Measurements from ENCODE around the gene MAGI2. TPM values are rescaled to one million over a fixed set of nuclear protein-coding genes. Genes with fewer than 3 reads are reported as not detected.

Gene MAGI2
- total RNA-seq, 1 donor from 2014 or later, result 6.9 TPM

DNA sequence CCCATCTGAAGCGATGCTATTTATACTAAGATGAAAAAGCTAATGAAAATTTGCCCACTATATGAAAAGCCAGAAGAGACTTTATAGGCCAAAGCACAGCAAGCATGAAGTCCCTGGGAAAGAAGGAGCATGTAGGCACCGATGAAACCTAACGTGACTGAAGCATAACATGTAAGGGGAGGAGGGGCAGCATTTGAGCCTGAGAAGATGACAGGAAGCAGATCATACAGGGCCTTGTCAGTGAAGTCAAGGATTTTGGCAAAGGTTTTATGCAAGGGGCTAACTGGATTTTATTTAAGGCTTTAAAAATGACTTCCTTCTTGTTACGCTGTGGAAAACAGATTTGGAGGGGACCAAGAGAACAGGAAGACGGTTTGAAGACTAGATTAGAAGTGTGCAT, 910.9 kb downstream of the MAGI2 start:
- H3K27me3 ChIP-seq, result no peaks in the 10 kb centered on the region
- no peaks in the 10 kb centered on the region for H3K4me1 ChIP-seq
- no peaks in the 10 kb centered on the region for H3K9me3 ChIP-seq
- no peaks in the 10 kb centered on the region for H3K36me3 ChIP-seq
- H3K27ac ChIP-seq, result no peak overlapping the region
- TF ChIP-seq POLR2AphosphoS5 (IDR thresholded peaks at IDR 0.05; ENCODE audit: insufficient read depth in 1 of 2, low read depth in 1 of 2), result no peak
- TF ChIP-seq, protein P1, sequence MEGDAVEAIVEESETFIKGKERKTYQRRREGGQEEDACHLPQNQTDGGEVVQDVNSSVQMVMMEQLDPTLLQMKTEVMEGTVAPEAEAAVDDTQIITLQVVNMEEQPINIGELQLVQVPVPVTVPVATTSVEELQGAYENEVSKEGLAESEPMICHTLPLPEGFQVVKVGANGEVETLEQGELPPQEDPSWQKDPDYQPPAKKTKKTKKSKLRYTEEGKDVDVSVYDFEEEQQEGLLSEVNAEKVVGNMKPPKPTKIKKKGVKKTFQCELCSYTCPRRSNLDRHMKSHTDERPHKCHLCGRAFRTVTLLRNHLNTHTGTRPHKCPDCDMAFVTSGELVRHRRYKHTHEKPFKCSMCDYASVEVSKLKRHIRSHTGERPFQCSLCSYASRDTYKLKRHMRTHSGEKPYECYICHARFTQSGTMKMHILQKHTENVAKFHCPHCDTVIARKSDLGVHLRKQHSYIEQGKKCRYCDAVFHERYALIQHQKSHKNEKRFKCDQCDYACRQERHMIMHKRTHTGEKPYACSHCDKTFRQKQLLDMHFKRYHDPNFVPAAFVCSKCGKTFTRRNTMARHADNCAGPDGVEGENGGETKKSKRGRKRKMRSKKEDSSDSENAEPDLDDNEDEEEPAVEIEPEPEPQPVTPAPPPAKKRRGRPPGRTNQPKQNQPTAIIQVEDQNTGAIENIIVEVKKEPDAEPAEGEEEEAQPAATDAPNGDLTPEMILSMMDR (IDR thresholded peaks at IDR 0.05), result no peak
- intact Hi-C loops (cut with DNase I), result no loop called here
- H3K4me3 ChIP-seq, result no peak overlapping the region
- DNase-seq (ENCODE audit: extremely low spot score in 2 of 2), result no peak

DNA sequence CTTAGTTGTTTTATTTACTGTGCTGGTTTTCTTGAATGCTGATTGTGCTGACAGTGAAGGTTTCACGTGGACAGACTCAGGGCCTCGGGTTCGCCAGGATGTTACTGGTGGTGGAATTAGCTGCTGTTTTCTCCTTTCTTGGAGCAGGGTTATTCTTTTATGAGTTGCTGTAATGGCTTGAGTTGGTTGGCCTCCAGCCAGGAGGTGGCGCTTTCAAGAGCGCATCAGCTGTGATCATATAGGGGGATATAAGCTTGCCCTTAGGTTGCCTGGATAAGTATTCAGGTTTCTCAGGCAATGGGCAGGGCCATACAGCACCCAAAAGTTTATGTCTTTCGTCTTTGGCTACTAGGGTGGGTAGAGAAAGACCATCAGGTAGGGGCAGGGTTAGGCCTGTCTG, 913.6 kb downstream of the MAGI2 start:
- no peaks in the 10 kb centered on the region for H3K9me3 ChIP-seq
- H3K4me1 ChIP-seq, result no peaks in the 10 kb centered on the region
- TF ChIP-seq, protein P1 (IDR thresholded peaks at IDR 0.05), result no peak
- TF ChIP-seq POLR2A (IDR thresholded peaks at IDR 0.05) (no peak), POLR2AphosphoS5 (IDR thresholded peaks at IDR 0.05; ENCODE audit: insufficient read depth in 1 of 2, low read depth in 1 of 2) (no peak)
- H3K27me3 ChIP-seq, result no peaks in the 10 kb centered on the region
- no peak overlapping the region for H3K27ac ChIP-seq
- H3K36me3 ChIP-seq, result no peaks in the 10 kb centered on the region
- no peak overlapping the region for H3K4me3 ChIP-seq
- DNase-seq (ENCODE audit: extremely low spot score in 2 of 2), result no peak
- intact Hi-C loops (cut with DNase I), result no loop called here

DNA sequence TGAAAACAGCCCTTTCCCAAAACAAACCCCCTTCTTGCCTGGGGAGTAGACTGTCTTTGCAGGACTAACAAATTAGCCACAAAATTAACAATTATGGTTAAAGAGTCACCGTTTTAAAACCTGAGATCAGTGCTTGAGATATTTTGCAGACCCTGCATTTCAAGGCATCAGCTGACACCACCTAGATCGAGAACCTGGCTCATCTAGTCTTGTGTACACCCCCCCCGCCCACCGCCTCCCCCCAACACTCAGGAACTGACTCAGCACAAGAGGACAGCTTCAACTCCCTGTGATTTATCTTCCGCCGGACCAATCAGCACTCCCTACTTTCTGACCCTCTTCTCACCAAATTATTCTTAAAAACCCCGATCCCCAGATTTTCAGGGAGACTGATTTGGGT, 917.8 kb downstream of the MAGI2 start:
- Histone ChIP-seq H3K9me3 (no peaks in the 10 kb centered on the region), H3K27ac (no peak overlapping the region)
- intact Hi-C loops (cut with DNase I), result no loop called here

DNA sequence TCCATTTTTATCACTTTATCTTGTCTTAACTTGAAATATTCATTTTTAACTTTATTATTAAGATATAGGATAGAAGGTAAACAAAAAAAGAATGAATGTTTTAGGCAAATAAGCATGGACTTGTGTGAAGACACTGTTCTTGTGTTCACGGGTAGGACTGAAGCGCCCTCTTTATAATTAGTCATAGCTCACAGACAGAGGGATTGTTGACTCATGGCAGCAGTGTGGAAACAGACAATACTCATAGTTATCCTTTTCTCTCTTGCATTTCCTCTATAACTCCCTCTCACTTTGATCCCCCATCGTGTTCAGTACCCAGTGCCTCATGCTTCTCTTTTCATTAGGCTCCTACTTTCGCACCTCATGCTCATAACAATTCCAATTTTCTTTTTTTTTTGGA, 923.1 kb downstream of the MAGI2 start:
- Histone ChIP-seq H3K36me3 (no peaks in the 10 kb centered on the region), H3K9me3 (no peaks in the 10 kb centered on the region), H3K4me3 (no peak overlapping the region), H3K27me3 (no peaks in the 10 kb centered on the region), H3K27ac (no peak overlapping the region), H3K4me1 (no peaks in the 10 kb centered on the region)
- intact Hi-C loops (cut with DNase I), result no loop called here
- TF ChIP-seq POLR2A (IDR thresholded peaks at IDR 0.05) (no peak), POLR2AphosphoS5 (IDR thresholded peaks at IDR 0.05; ENCODE audit: insufficient read depth in 1 of 2, low read depth in 1 of 2) (no peak)
- TF ChIP-seq, protein P1 (IDR thresholded peaks at IDR 0.05), result no peak
- DNase-seq (ENCODE audit: extremely low spot score in 2 of 2), result no peak

More for the DNA sequence above, 917.8 kb downstream of the MAGI2 start:
- TF ChIP-seq POLR2AphosphoS5 (IDR thresholded peaks at IDR 0.05; ENCODE audit: insufficient read depth in 1 of 2, low read depth in 1 of 2) (no peak), POLR2A (IDR thresholded peaks at IDR 0.05) (no peak)
- TF ChIP-seq, protein P1 (IDR thresholded peaks at IDR 0.05), result no peak
- H3K36me3 ChIP-seq, result no peaks in the 10 kb centered on the region
- H3K27me3 ChIP-seq, result no peaks in the 10 kb centered on the region
- no peak for DNase-seq (ENCODE audit: extremely low spot score in 2 of 2)
- H3K4me3 ChIP-seq, result no peak overlapping the region
- H3K4me1 ChIP-seq, result no peaks in the 10 kb centered on the region

DNA sequence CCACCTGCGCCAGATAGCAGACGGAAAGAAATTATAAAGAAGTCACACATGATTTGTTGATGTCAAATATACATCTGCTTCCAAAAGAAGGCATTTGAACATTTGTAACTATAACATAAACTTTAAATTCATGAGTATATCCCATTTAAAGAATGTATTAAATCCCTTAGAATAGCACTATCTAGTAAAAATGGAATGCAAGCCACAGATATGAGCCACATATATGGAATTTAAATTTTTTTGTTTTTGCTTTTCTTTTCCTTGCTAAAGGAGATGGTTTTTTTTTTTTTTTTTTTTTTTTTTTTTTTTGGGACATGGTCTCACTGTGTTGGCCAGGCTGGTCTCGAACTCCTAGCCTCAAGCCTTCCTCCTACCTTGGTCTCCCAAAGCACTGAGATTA, 924.1 kb downstream of the MAGI2 start:
- Histone ChIP-seq H3K27me3 (no peaks in the 10 kb centered on the region), H3K27ac (no peak overlapping the region), H3K9me3 (no peaks in the 10 kb centered on the region), H3K36me3 (no peaks in the 10 kb centered on the region), H3K4me3 (no peak overlapping the region), H3K4me1 (no peaks in the 10 kb centered on the region)
- DNase-seq (ENCODE audit: extremely low spot score in 2 of 2), result no peak
- TF ChIP-seq, protein P1 (IDR thresholded peaks at IDR 0.05), result no peak
- TF ChIP-seq POLR2A (IDR thresholded peaks at IDR 0.05) (no peak), POLR2AphosphoS5 (IDR thresholded peaks at IDR 0.05; ENCODE audit: insufficient read depth in 1 of 2, low read depth in 1 of 2) (no peak)
- intact Hi-C loops (cut with DNase I), result no loop called here
